Stimulated activated CD8-positive, alpha-beta memory T cell treated with anti-CD3 and anti-CD28 coated beads, Interleukin-12 subunit alpha, Interleukin-12 subunit beta, amount 100 ng/mL, for 4 hours (primary cell): Measurements from ENCODE around the gene TTLL10.

Experiments used
- DNase-seq: peaks from one replicate; pipeline ENCODE4 v3.0.0-alpha.2; 2020; ENCODE audit warnings: low read depth

The TTLL10 gene

GRCh38 chr1:1160281-1160930, 13.3 kb upstream of the TTLL10 start:
- DNase-seq = no peak

- no peak for DNase-seq
Observed at GRCh38 chr1:1161078-1161682, 12.5 kb upstream of the TTLL10 start.

GRCh38 chr1:1161683-1162079, 12.0 kb upstream of the TTLL10 start:
- no peak for DNase-seq

- no peak for DNase-seq
Observed at GRCh38 chr1:1162597-1163537, 10.8 kb upstream of the TTLL10 start.

GRCh38 chr1:1163538-1164070, 10.1 kb upstream of the TTLL10 start:
- no peak for DNase-seq

- DNase-seq = no peak
Observed at GRCh38 chr1:1164361-1164700, 9.3 kb upstream of the TTLL10 start.

- DNase-seq = no peak
Observed at GRCh38 chr1:1164701-1165451, 8.8 kb upstream of the TTLL10 start.

- no peak for DNase-seq
Observed at GRCh38 chr1:1165485-1165884, 8.2 kb upstream of the TTLL10 start.

GRCh38 chr1:1165900-1166421, 7.7 kb upstream of the TTLL10 start:
- no peak for DNase-seq

GRCh38 chr1:1166642-1167397, 6.9 kb upstream of the TTLL10 start:
- no peak for DNase-seq

- DNase-seq = no peak
Observed at GRCh38 chr1:1167398-1167821, 6.3 kb upstream of the TTLL10 start.

GRCh38 chr1:1167841-1168450, 5.7 kb upstream of the TTLL10 start:
- no peak for DNase-seq

GRCh38 chr1:1168451-1169411, 4.9 kb upstream of the TTLL10 start:
- no peak for DNase-seq

GRCh38 chr1:1169429-1170214, 4.1 kb upstream of the TTLL10 start:
- DNase-seq = no peak

- no peak for DNase-seq
Observed at GRCh38 chr1:1170215-1171091, 3.2 kb upstream of the TTLL10 start.

GRCh38 chr1:1171161-1171545, 2.5 kb upstream of the TTLL10 start:
- no peak for DNase-seq

- no peak for DNase-seq
Observed at GRCh38 chr1:1171546-1172340, 1.9 kb upstream of the TTLL10 start.
